ENCODE measurements around the gene CHRNB1. TPM values are rescaled to one million over a fixed set of nuclear protein-coding genes. Genes with fewer than 3 reads are reported as not detected.
A peak's percentile ranks its signal among the peaks of the same experiment; 100 is the strongest.
"Not testable (repeated sequence)": the region's sequence is repeated elsewhere in the genome, so short reads cannot be mapped to it uniquely, and the experiment has no call there.

CHRNB1 gene
- total and polyA plus RNA-seq, 11 donors = 8.2 to 27.3 (median 11.2) TPM

DNA sequence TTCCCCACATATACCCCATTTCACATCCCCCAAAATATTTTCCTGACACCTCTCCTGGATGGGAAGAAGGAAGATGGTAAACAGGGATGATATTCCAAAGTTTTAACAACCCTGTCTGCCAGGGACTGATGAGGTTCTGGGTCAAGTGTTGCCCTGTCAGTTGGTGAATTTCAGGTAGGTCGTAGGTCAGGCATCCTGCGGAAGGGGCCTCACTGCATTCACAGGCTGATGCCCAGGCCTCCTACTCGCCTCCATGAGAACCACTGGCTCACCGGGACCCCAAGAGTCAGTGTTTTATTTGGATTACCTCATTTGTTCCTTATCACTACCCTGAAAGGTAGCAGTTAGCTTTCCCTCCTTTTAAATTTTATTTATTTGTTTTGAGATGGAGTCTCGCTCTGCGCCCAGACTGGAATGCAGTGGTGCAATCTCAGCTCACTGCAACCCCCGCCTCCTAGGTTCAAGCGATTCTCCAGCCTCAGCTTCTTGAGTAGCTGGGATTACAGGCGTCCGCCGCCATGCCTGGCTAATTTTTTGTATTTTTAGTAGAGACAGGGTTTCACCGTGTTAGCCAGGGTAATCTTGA lies 24.0 kb downstream of the CHRNB1 start:
- DNase-seq (no peak), ATAC-seq (no peak)
- H3K4me3 ChIP-seq = no peak overlapping the region
- peak overlapping the region in 1 of 12 donors; percentile 81 for H3K27ac ChIP-seq
- H3K36me3 ChIP-seq = peaks cover 0 to 31% (median 19%) of the 10 kb centered on the region in 9 donors
- no peaks in the 10 kb centered on the region for H3K9me3 ChIP-seq
- intact Hi-C loops (cut with DNase I) = no loop called here
- TF ChIP-seq, protein P1, sequence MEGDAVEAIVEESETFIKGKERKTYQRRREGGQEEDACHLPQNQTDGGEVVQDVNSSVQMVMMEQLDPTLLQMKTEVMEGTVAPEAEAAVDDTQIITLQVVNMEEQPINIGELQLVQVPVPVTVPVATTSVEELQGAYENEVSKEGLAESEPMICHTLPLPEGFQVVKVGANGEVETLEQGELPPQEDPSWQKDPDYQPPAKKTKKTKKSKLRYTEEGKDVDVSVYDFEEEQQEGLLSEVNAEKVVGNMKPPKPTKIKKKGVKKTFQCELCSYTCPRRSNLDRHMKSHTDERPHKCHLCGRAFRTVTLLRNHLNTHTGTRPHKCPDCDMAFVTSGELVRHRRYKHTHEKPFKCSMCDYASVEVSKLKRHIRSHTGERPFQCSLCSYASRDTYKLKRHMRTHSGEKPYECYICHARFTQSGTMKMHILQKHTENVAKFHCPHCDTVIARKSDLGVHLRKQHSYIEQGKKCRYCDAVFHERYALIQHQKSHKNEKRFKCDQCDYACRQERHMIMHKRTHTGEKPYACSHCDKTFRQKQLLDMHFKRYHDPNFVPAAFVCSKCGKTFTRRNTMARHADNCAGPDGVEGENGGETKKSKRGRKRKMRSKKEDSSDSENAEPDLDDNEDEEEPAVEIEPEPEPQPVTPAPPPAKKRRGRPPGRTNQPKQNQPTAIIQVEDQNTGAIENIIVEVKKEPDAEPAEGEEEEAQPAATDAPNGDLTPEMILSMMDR (IDR thresholded peaks at IDR 0.05) = no peak
- TF ChIP-seq POLR2A (IDR thresholded peaks at IDR 0.05) = no peak
- WGBS, 4 donors = 80 to 91% (median 83%) methylated on average over 12 of the region's 12 CpGs
- no peaks in the 10 kb centered on the region for H3K27me3 ChIP-seq
- H3K4me1 ChIP-seq = peaks cover 5 to 70% (median 43%) of the 10 kb centered on the region in 12 donors

DNA sequence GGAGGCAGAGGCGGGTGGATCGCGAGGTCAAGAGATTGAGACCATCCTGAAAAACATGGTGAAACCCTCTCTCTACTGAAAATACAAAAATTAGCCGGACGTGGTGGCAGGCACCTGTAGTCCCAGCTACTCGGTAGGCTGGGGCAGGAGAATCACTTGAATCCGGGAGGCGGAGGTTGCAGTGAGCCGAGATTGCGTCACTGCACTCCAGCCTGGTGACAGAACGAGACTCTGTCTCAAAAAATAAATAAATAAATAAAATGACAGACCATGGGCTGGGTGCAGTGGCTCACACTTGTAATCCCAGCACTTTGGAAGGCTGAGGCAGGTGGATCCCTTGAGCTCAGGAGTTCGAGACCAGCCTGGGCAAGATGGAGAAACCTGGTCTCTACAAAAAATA lies 25.0 kb downstream of the CHRNB1 start:
- H3K9me3 ChIP-seq; intact Hi-C loops (cut with DNase I); ATAC-seq; DNase-seq; H3K27me3 ChIP-seq; H3K4me3 ChIP-seq: not testable (repeated sequence)
- peaks cover 5 to 80% (median 48%) of the 10 kb centered on the region in 12 donors for H3K4me1 ChIP-seq
- H3K27ac ChIP-seq = peak overlapping the region in 1 of 12 donors; percentile 9
- WGBS, 4 donors = 91 to 94% (median 93%) methylated on average over 12 of the region's 12 CpGs
- H3K36me3 ChIP-seq = peaks cover 0 to 23% (median 12%) of the 10 kb centered on the region in 9 donors

- H3K36me3 ChIP-seq = peaks cover 0 to 18% (median 9%) of the 10 kb centered on the region in 9 donors
- H3K4me3 ChIP-seq; H3K27me3 ChIP-seq; intact Hi-C loops (cut with DNase I); H3K9me3 ChIP-seq; ATAC-seq; DNase-seq: not testable (repeated sequence)
- WGBS, 4 donors = 68 to 70% (median 69%) methylated on average over 8 of the region's 8 CpGs
- peaks cover 5 to 86% (median 54%) of the 10 kb centered on the region in 12 donors for H3K4me1 ChIP-seq
- H3K27ac ChIP-seq = peak overlapping the region in 4 of 12 donors; percentile 2 to 39 (median 34)
Measured at GRCh38 chr17:7470457-7470973, 25.7 kb downstream of the CHRNB1 start.

GRCh38 chr17:7471729-7472128 lies 26.9 kb downstream of the CHRNB1 start:
- TF ChIP-seq, protein P1 (IDR thresholded peaks at IDR 0.05) = no peak
- no peak for TF ChIP-seq POLR2A (IDR thresholded peaks at IDR 0.05)
- ATAC-seq (no peak), DNase-seq (no peak)
- H3K27ac ChIP-seq = peak overlapping the region in 2 of 12 donors; percentile 5 to 24
- H3K4me3 ChIP-seq = no peak overlapping the region
- H3K36me3 ChIP-seq = peaks cover 0 to 6% (median 0%) of the 10 kb centered on the region in 9 donors
- H3K9me3 ChIP-seq = no peaks in the 10 kb centered on the region
- WGBS, 4 donors = 70 to 80% (median 77%) methylated on average over 2 of the region's 2 CpGs
- H3K4me1 ChIP-seq = peaks cover 2 to 87% (median 55%) of the 10 kb centered on the region in 12 donors
- no peaks in the 10 kb centered on the region for H3K27me3 ChIP-seq
- intact Hi-C loops (cut with DNase I) = no loop called here

GRCh38 chr17:7474767-7475166 lies 29.9 kb downstream of the CHRNB1 start:
- intact Hi-C loops (cut with DNase I) = loop anchor here in 3 of 10 donors (5.0 kb wide), 1 partner anchor 32 kb away; no protein-coding TSS in a partner anchor
- Histone ChIP-seq H3K4me1 (peaks cover 7 to 77% (median 54%) of the 10 kb centered on the region in 12 donors), H3K27ac (peak overlapping the region in 9 of 12 donors; percentile 73 to 100 (median 100))
- 83 to 94% (median 90%) methylated on average over 8 of the region's 8 CpGs for WGBS, 4 donors
- H3K9me3 ChIP-seq, H3K4me3 ChIP-seq, DNase-seq, H3K27me3 ChIP-seq, H3K36me3 ChIP-seq, ATAC-seq: not testable (repeated sequence)

Measured in heart left ventricle (tissue), 16 donors.